Measurements from ENCODE around the gene CST9L.

GRCh38 chr20:23554401-23554800, 13.9 kb downstream of the CST9L start:
- no peak for TF ChIP-seq POLR2A (IDR thresholded peaks at IDR 0.05; ENCODE audit: low read length)
- no peak for TF ChIP-seq GATA1 (IDR thresholded peaks at IDR 0.05; ENCODE audit: low read depth, low read length)

All from erythroblast (primary cell).